CD14-positive monocyte (primary cell): ENCODE measurements around the gene ZNF554. TPM values are rescaled to one million over a fixed set of nuclear protein-coding genes. Genes with fewer than 3 reads are reported as not detected.

Experiments
- DNase-seq, 3 donors: peaks; one replicate each; pipeline ENCODE4 v3.0.0-alpha.2; 2011 to 2022
- H2AFZ ChIP-seq: 2 replicates; pipeline ENCODE4 v1.6.0; 2012; ENCODE audit warnings: mild to moderate bottlenecking, low read depth, low read length, inconsistent platforms; ENCODE audit not compliant: insufficient read depth, poor library complexity, severe bottlenecking
- H3K27ac ChIP-seq, 2 donors: 1 replicate in 1 of 2; 2 replicates in 1 of 2; pipeline ENCODE4 v1.5.1; 2012 to 2013; ENCODE audit warnings: low read length in 2 of 2, control low read depth in 1 of 2, inconsistent platforms in 1 of 2, low read depth in 1 of 2, mild to moderate bottlenecking in 1 of 2
- H3K27me3 ChIP-seq, 2 donors: one replicate each; pipeline versions ENCODE4 v1.6.0 to v1.6.1; 2011 to 2013; ENCODE audit warnings: low read length in 2 of 2; ENCODE audit not compliant: control insufficient read depth in 2 of 2, insufficient read depth in 2 of 2
- H3K36me3 ChIP-seq, 2 donors: replicated peaks in 1 of 2; 1 replicate in 1 of 2; 2 replicates in 1 of 2; pipeline versions ENCODE4 v1.5.1 to v1.6.1; 2012 to 2013; ENCODE audit warnings: low read length in 2 of 2, control low read depth in 1 of 2, inconsistent platforms in 1 of 2, mild to moderate bottlenecking in 1 of 2; ENCODE audit not compliant: insufficient read depth in 2 of 2, control insufficient read depth in 1 of 2
- H3K4me1 ChIP-seq, 2 donors: 1 replicate in 1 of 2; 2 replicates in 1 of 2; pipeline versions ENCODE4 v1.5.1 to v1.6.1; 2012 to 2013; ENCODE audit warnings: low read length in 2 of 2, control low read depth in 1 of 2, inconsistent platforms in 1 of 2, mild to moderate bottlenecking in 1 of 2, moderate library complexity in 1 of 2; ENCODE audit not compliant: insufficient read depth in 2 of 2, control insufficient read depth in 1 of 2
- H3K4me2 ChIP-seq: replicated peaks from 2 replicates; pipeline ENCODE3; 2012; ENCODE audit warnings: low read length, moderate library complexity, mild to moderate bottlenecking; ENCODE audit not compliant: poor library complexity, severe bottlenecking; ENCODE audit errors: extremely low read depth
- H3K4me3 ChIP-seq, 3 experiments: fragments of 200-600 bp in 1 of 3; sonication (generic) in 1 of 3; replicated peaks in 1 of 3; 1 replicate in 2 of 3; 2 replicates in 1 of 3; pipeline ENCODE4 v1.5.1; 2011 to 2013; ENCODE audit warnings: low read length in 3 of 3, mild to moderate bottlenecking in 3 of 3, control low read depth in 2 of 3, low read depth in 2 of 3, inconsistent platforms in 1 of 3, moderate library complexity in 1 of 3
- H3K79me2 ChIP-seq: 2 replicates; pipeline ENCODE4 v1.6.0; 2012; ENCODE audit warnings: mild to moderate bottlenecking, control low read depth, inconsistent platforms, low read length, moderate library complexity; ENCODE audit not compliant: insufficient read depth
- H3K9ac ChIP-seq: 2 replicates; pipeline ENCODE4 v1.6.0; 2017; ENCODE audit warnings: low read length, mild to moderate bottlenecking; ENCODE audit not compliant: insufficient read depth, poor library complexity, severe bottlenecking
- H3K9me3 ChIP-seq, 2 donors: replicated peaks in 1 of 2; 1 replicate in 1 of 2; 2 replicates in 1 of 2; pipeline versions ENCODE4 v1.5.1 to v1.6.1; 2012 to 2013; ENCODE audit warnings: low read length in 2 of 2, control low read depth in 1 of 2; ENCODE audit not compliant: control insufficient read depth in 1 of 2, insufficient read depth in 1 of 2
- H4K20me1 ChIP-seq: 2 replicates; pipeline ENCODE4 v1.6.0; 2012; ENCODE audit warnings: mild to moderate bottlenecking, low read length, control low read depth, moderate library complexity; ENCODE audit not compliant: insufficient read depth
- H3K27ac Mint-ChIP-seq, 7 donors: one replicate each; pipeline ENCODE4 v1.8.0; 2020; ENCODE audit warnings: mild to moderate bottlenecking in 7 of 7, mixed read lengths in 7 of 7, moderate library complexity in 6 of 7, inconsistent platforms in 2 of 7
- H3K27me3 Mint-ChIP-seq, 3 donors: one replicate each; pipeline ENCODE4 v1.8.0; 2021 to 2022; ENCODE audit warnings: low read depth in 3 of 3, mild to moderate bottlenecking in 3 of 3, mixed read lengths in 3 of 3, moderate library complexity in 3 of 3, inconsistent platforms in 1 of 3
- H3K36me3 Mint-ChIP-seq, 2 donors: one replicate each; pipeline ENCODE4 v1.8.0; 2020; ENCODE audit warnings: mixed read lengths in 2 of 2, inconsistent platforms in 1 of 2, mild to moderate bottlenecking in 1 of 2
- H3K4me1 Mint-ChIP-seq: one replicate; pipeline ENCODE4 v1.8.0; 2020; ENCODE audit warnings: mild to moderate bottlenecking, mixed read lengths
- H3K4me3 Mint-ChIP-seq, 2 donors: one replicate each; pipeline ENCODE4 v1.8.0; 2020; ENCODE audit warnings: mild to moderate bottlenecking in 2 of 2, mixed read lengths in 2 of 2, moderate library complexity in 1 of 2
- H3K9me3 Mint-ChIP-seq, 7 donors: one replicate each; pipeline ENCODE4 v1.8.0; 2020 to 2022; ENCODE audit warnings: mixed read lengths in 7 of 7, mild to moderate bottlenecking in 6 of 7, moderate library complexity in 6 of 7, inconsistent platforms in 2 of 7
- WGBS: methylation state at CpG from one replicate; pipeline ENCODE4 v1.1.5; 2013; ENCODE audit warnings: missing lambda C conversion rate; ENCODE audit not compliant: insufficient coverage; 5-methylcytosine and 5-hydroxymethylcytosine counted together
- intact Hi-C, 2 donors: fragments of 100-400 bp; cut with micrococcal nuclease; formaldehyde crosslinking; loops; one replicate each; pipeline versions ENCODE4 v1.15.0 to v1.15.1; 2023
- polyA plus RNA-seq, 3 donors: library from polyadenylated mRNA; depleted of rRNA in 1 of 3; unstranded in 2 of 3; stranded (reverse) in 1 of 3; fragments of 300-500 nt in 2 of 3; fragments of >200 nt in 1 of 3; fragmentation: Illumina TruSeq in 2 of 3; gene quantifications; 1 replicate in 2 of 3; 2 replicates in 1 of 3; pipeline ENCODE4 v1.2.3, GENCODE V29; 2012 to 2021
- TF ChIP-seq, protein P1 (sequence below): fragments of 200-600 bp; IDR thresholded peaks from one replicate; pipeline ENCODE4 v1.8.0; 2022; ENCODE audit warnings: antibody characterized with exemption, mild to moderate bottlenecking

Gene ZNF554
- polyA plus RNA-seq, 3 donors, result 0.79 to 1.7 (median 0.91) TPM

DNA sequence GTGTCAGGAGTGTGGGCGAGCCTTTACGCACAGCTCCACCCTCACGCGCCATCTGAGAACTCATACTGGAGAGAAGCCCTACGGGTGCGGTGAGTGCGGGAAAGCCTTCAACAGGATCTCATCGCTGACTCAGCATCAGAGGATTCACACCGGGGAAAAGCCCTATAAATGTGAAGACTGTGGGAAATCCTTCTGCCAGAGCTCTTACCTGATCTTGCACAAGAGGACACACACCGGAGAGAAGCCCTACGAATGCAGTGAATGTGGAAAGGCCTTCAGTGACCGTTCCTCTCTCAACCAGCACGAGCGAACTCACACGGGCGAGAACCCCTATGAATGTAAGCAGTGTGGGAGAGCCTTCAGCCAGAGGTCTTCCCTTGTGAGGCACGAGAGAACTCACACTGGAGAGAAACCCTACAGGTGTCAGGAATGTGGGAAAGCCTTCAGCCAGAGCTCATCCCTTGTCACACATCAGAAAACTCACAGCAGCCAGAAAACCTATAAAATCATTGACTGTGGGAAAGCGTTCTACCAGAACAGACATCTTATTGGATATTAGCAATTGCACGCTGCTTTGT lies 14.7 kb downstream of the ZNF554 start:
- peaks cover 45 to 99% (median 96%) of the 10 kb centered on the region in 7 donors for H3K9me3 Mint-ChIP-seq
- peaks cover 3% of the 10 kb centered on the region for H3K4me1 Mint-ChIP-seq
- no peak overlapping the region for H3K27ac Mint-ChIP-seq
- H3K4me3 Mint-ChIP-seq, result no peak overlapping the region
- Histone ChIP-seq H3K9me3 (peaks cover 93 to 97% of the 10 kb centered on the region in 2 donors), H3K36me3 (peaks cover 4 to 29% of the 10 kb centered on the region in 2 donors), H3K27me3 (no peaks in the 10 kb centered on the region), H3K79me2 (no peaks in the 10 kb centered on the region), H2AFZ (no peak overlapping the region), H3K4me3 (peak overlapping the region in 1 of 3 experiments; percentile 35), H3K4me2 (no peak overlapping the region), H3K4me1 (peaks cover 0 to 4% of the 10 kb centered on the region in 2 donors), H3K9ac (no peak overlapping the region), H4K20me1 (no peaks in the 10 kb centered on the region), H3K27ac (no peak overlapping the region)
- TF ChIP-seq, protein P1, sequence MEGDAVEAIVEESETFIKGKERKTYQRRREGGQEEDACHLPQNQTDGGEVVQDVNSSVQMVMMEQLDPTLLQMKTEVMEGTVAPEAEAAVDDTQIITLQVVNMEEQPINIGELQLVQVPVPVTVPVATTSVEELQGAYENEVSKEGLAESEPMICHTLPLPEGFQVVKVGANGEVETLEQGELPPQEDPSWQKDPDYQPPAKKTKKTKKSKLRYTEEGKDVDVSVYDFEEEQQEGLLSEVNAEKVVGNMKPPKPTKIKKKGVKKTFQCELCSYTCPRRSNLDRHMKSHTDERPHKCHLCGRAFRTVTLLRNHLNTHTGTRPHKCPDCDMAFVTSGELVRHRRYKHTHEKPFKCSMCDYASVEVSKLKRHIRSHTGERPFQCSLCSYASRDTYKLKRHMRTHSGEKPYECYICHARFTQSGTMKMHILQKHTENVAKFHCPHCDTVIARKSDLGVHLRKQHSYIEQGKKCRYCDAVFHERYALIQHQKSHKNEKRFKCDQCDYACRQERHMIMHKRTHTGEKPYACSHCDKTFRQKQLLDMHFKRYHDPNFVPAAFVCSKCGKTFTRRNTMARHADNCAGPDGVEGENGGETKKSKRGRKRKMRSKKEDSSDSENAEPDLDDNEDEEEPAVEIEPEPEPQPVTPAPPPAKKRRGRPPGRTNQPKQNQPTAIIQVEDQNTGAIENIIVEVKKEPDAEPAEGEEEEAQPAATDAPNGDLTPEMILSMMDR, result no peak
- WGBS, result 98% methylated on average over 12 of the region's 19 CpGs
- no peak for DNase-seq
- intact Hi-C loops, result no loop called here
- H3K36me3 Mint-ChIP-seq, result peaks cover 20 to 28% of the 10 kb centered on the region in 2 donors
- H3K27me3 Mint-ChIP-seq, result peaks cover 0 to 7% (median 6%) of the 10 kb centered on the region in 3 donors

DNA sequence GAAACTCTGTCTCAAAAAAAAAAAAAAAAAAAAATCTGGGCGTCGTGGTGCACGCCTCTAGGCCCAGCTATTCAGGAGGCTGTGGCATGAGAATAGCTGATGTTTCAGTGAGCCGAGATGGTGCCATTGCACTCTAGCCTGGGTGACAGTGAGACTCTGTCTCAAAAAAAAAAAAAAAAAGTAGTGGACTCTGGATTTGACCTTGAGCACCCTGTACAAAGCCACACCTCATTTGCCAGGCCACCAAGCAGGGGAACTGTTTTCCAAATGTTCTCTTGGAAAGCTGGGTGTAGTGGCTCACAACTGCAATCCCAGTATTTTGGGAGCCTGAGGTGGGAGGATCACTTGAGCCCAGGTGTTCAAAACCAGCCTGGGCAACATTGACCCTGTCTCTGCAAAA lies 17.8 kb downstream of the ZNF554 start:
- 100% methylated on average over 1 of the region's 4 CpGs for WGBS
- Histone ChIP-seq H3K4me1 (peaks cover 15 to 17% of the 10 kb centered on the region in 2 donors), H3K27me3 (no peaks in the 10 kb centered on the region), H3K36me3 (peaks cover 4 to 24% of the 10 kb centered on the region in 2 donors), H3K4me2 (no peak overlapping the region), H3K9me3 (peaks cover 68 to 79% of the 10 kb centered on the region in 2 donors), H4K20me1 (no peaks in the 10 kb centered on the region), H3K79me2 (peaks cover 9% of the 10 kb centered on the region), H3K4me3 (no peak overlapping the region), H3K9ac (no peak overlapping the region), H3K27ac (no peak overlapping the region), H2AFZ (no peak overlapping the region)
- DNase-seq, result no peak
- Mint-ChIP-seq H3K4me3 (no peak overlapping the region), H3K4me1 (peaks cover 13% of the 10 kb centered on the region), H3K27ac (no peak overlapping the region), H3K36me3 (peaks cover 17 to 25% of the 10 kb centered on the region in 2 donors), H3K27me3 (peaks cover 0 to 7% (median 4%) of the 10 kb centered on the region in 3 donors), H3K9me3 (peaks cover 40 to 88% (median 78%) of the 10 kb centered on the region in 7 donors)
- TF ChIP-seq, protein P1, result no peak
- intact Hi-C loops, result no loop called here
